ENCODE measurements around the gene DYRK1B. TPM values are rescaled to one million over a fixed set of nuclear protein-coding genes. Genes with fewer than 3 reads are reported as not detected.

DYRK1B gene
- total and polyA plus RNA-seq, 2 experiments from 2014 or later, result 19.2 to 31.4 TPM

- no peak for DNase-seq (ENCODE audit: low read depth in 1 of 2, low spot score in 1 of 2)
- peaks cover 28% of the 10 kb centered on the region for H3K36me3 ChIP-seq
These were observed 3.6 kb downstream of the DYRK1B start for GRCh38 chr19:39830406-39830805.

DNA sequence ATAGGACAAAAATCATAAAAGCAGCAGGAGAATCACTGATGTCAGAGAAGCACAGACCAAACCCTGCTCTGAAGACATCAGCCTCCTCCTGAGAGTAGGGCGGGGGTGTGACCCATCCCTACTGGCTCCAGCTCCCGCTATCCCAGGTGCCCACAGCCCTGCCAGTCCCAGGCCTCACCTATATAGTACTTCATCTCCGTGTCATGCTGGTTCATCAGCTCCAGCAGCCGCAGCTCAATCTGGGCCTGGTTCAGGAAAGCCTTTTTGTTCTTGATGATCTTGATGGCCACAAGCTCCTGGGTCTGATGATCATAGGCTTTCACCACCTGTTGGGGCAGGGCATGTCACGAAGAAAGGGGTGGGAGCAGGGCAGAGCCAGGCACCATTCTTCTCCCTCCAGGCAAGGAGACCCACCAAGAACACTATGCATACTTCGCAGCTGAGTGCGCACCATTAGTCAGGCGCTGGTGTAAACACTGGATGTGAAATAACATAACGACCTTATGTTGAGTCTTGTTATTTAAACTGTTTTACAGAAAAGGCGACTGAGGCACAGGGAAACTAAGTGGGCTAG lies 4.2 kb downstream of the DYRK1B start:
- no peak overlapping the region for H3K4me3 ChIP-seq
- no peaks in the 10 kb centered on the region for H3K9me3 ChIP-seq (ENCODE audit: low read depth)
- DNase-seq (ENCODE audit: low read depth in 1 of 2, low spot score in 1 of 2), result no peak
- H3K27me3 ChIP-seq, result no peaks in the 10 kb centered on the region
- H3K36me3 ChIP-seq, result peaks cover 23% of the 10 kb centered on the region
- H3K27ac ChIP-seq, result no peak overlapping the region
- no peak for TF ChIP-seq CTCF (IDR thresholded peaks at IDR 0.05; ENCODE audit: low read depth, low read length)
- H3K4me1 ChIP-seq (ENCODE audit: low read depth), result no peaks in the 10 kb centered on the region

More at GRCh38 chr19:39830406-39830805, 3.6 kb downstream of the DYRK1B start:
- Histone ChIP-seq H3K27ac (no peak overlapping the region), H3K9me3 (ENCODE audit: low read depth) (no peaks in the 10 kb centered on the region), H3K4me3 (no peak overlapping the region), H3K27me3 (no peaks in the 10 kb centered on the region), H3K4me1 (ENCODE audit: low read depth) (no peaks in the 10 kb centered on the region)
- TF ChIP-seq CTCF (IDR thresholded peaks at IDR 0.05; ENCODE audit: low read depth, low read length), result no peak

DNA sequence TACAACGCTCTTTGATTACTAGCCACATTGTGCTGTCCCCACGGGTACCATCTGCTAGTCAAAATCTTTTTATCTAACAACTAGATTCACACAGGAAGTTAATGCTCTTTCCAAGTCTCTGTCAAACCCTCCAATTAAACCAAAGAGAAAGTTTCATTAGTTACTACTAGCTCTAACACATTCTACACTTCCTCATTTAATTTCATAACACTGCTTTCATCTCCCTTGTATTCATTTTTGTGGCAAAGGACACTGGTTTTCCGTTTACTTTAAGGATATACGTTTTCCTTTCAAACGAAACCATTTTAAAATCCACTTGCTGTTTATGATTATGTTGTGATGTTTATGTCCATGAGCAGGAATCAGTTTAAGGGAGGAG lies 5.3 kb downstream of the DYRK1B start:
- Histone ChIP-seq H3K4me3 (no peak overlapping the region), H3K27me3 (no peaks in the 10 kb centered on the region), H3K27ac (no peak overlapping the region), H3K36me3 (peaks cover 22% of the 10 kb centered on the region), H3K4me1 (ENCODE audit: low read depth) (no peaks in the 10 kb centered on the region), H3K9me3 (ENCODE audit: low read depth) (no peaks in the 10 kb centered on the region)
- DNase-seq (ENCODE audit: low read depth in 1 of 2, low spot score in 1 of 2), result no peak
- no peak for TF ChIP-seq CTCF (IDR thresholded peaks at IDR 0.05; ENCODE audit: low read depth, low read length)

DNA sequence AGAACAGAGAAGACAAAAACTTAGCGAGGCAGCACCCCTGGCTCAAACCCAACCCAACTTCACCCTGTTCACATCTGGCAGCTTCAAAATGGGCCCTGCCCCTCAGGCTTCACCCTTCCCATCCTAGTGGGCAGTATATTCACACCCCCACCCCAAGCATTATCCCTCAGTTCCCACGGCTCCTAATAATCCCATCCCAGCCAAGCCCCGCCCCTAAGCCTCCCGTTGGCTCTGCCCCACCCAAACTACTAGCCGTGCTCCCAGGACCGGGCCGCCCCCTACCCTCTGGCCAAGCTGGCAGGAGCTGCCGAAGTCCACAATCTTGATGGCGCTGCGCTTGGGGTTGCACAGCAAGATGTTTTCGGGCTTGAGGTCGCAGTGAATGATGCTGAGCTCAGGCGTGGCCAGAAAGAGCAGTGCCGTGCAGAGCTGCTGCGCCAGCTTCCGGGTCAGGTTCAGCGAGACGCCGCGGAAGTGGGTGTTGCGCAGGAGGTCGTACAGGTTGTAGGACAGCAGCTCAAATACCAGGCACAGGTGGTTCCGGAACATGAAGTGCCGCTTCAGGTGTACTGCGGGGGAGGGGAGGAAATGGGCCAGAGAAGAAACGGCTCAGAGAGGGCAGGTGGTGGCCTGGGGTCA lies 5.8 kb downstream of the DYRK1B start:
- H3K27me3 ChIP-seq, result no peaks in the 10 kb centered on the region
- DNase-seq (ENCODE audit: low read depth in 1 of 2, low spot score in 1 of 2), result no peak
- no peak overlapping the region for H3K27ac ChIP-seq
- no peak overlapping the region for H3K4me3 ChIP-seq
- H3K4me1 ChIP-seq (ENCODE audit: low read depth), result no peaks in the 10 kb centered on the region
- TF ChIP-seq CTCF (IDR thresholded peaks at IDR 0.05; ENCODE audit: low read depth, low read length), result no peak
- H3K36me3 ChIP-seq, result peaks cover 22% of the 10 kb centered on the region
- no peaks in the 10 kb centered on the region for H3K9me3 ChIP-seq (ENCODE audit: low read depth)

DNA sequence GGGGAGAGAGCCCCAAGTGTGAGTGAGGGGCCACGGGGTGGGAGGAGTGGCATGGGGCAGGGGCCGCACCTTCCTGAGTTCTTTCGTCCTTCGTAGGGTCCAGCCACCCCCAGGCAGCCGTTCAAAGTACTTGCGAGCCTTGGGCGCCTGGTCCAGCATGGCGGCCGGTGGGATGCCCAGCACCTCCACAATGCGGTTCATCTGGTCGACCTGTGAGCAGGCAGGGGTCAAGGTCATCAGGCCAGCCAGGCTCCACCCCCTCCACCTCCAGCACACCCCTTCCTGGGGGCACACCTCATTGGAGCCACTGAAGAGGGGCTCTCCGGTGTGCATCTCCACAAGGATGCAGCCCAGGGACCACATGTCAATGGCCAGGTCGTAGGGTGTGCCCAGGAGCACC lies 6.7 kb downstream of the DYRK1B start:
- Histone ChIP-seq H3K27me3 (no peaks in the 10 kb centered on the region), H3K36me3 (peaks cover 22% of the 10 kb centered on the region), H3K4me1 (ENCODE audit: low read depth) (no peaks in the 10 kb centered on the region), H3K9me3 (ENCODE audit: low read depth) (no peaks in the 10 kb centered on the region), H3K4me3 (no peak overlapping the region), H3K27ac (no peak overlapping the region)
- no peak for DNase-seq (ENCODE audit: low read depth in 1 of 2, low spot score in 1 of 2)
- no peak for TF ChIP-seq CTCF (IDR thresholded peaks at IDR 0.05; ENCODE audit: low read depth, low read length)

Measured in cardiac muscle cell (in vitro differentiated cells and primary cell).